Sigmoid colon (tissue), 7 donors: ENCODE data around the gene BMP8B. TPM values are rescaled to one million over a fixed set of nuclear protein-coding genes. Genes with fewer than 3 reads are reported as not detected.

ENCODE experiments used
- DNase-seq: peaks from one replicate; pipeline ENCODE4 v3.0.0-alpha.2; 2019
- H3K27ac ChIP-seq, 4 donors: fragments of 200-600 bp; sonication (generic); one replicate each; pipeline ENCODE4 v1.5.1; 2016 to 2019; ENCODE audit warnings: mild to moderate bottlenecking in 1 of 4
- H3K27me3 ChIP-seq, 3 donors: fragments of 200-600 bp; sonication (generic); one replicate each; pipeline ENCODE4 v1.5.1; 2019; ENCODE audit warnings: mild to moderate bottlenecking in 1 of 3
- H3K36me3 ChIP-seq, 4 donors: fragments of 200-600 bp; sonication (generic); one replicate each; pipeline ENCODE4 v1.5.1; 2016 to 2019
- H3K4me1 ChIP-seq, 4 donors: fragments of 200-600 bp; sonication (generic); one replicate each; pipeline ENCODE4 v1.5.1; 2017 to 2019
- H3K4me3 ChIP-seq, 4 donors: fragments of 200-600 bp; sonication (generic); one replicate each; pipeline ENCODE4 v1.5.1; 2017 to 2019; ENCODE audit warnings: mild to moderate bottlenecking in 2 of 4, moderate library complexity in 1 of 4
- H3K9me3 ChIP-seq, 4 donors: fragments of 200-600 bp in 3 of 4; sonication (generic) in 3 of 4; one replicate each; pipeline versions ENCODE4 v1.5.1 to v1.6.1; 2013 to 2019
- CTCF ChIP-seq, 4 experiments: fragments of 450-650 bp in 3 of 4; fragments of 200-600 bp in 1 of 4; IDR thresholded peaks; one replicate each; pipeline ENCODE4 v1.5.1; 2016 to 2019; ENCODE audit warnings: antibody characterized with exemption in 4 of 4, mild to moderate bottlenecking in 3 of 4, moderate library complexity in 2 of 4
- EP300 ChIP-seq, 4 donors: sonication (generic); formaldehyde crosslinking; IDR thresholded peaks; one replicate each; pipeline ENCODE4 v1.6.1; 2017; ENCODE audit warnings: antibody characterized with exemption in 4 of 4
- POLR2A ChIP-seq, 2 donors: fragments of 450-650 bp; IDR thresholded peaks; one replicate each; pipeline ENCODE4 v1.6.1; 2016; ENCODE audit warnings: antibody characterized with exemption in 2 of 2, mild to moderate bottlenecking in 2 of 2, moderate library complexity in 2 of 2
- POLR2AphosphoS5 ChIP-seq, 4 donors: sonication (generic); formaldehyde crosslinking; IDR thresholded peaks; one replicate each; pipeline ENCODE4 v1.6.1; 2017; ENCODE audit warnings: antibody characterized with exemption in 4 of 4
- WGBS, 2 donors: extraction: QIAGEN DNeasy Blood & Tissue Kit; methylation state at CpG; one replicate each; pipeline ENCODE4 v1.1.7; 2013; 5-methylcytosine and 5-hydroxymethylcytosine counted together
- intact Hi-C: fragments of 100-400 bp; cut with DNase I; formaldehyde crosslinking; loops from one replicate; pipeline ENCODE4 v1.15.1; 2023
- polyA plus RNA-seq, 3 donors: library from polyadenylated mRNA; stranded (reverse); fragments of 200-250 nt; gene quantifications; one replicate each; pipeline ENCODE4 v1.2.3, GENCODE V29; 2013
- total RNA-seq, 4 donors: library from RNA; depleted of rRNA; stranded (reverse); fragments of >200 nt; gene quantifications; one replicate each; pipeline ENCODE4 v1.1.0, GENCODE V29; 2016
- donor health status: healthy with polysubstance abuse.
- donor health status: Bipolar disorder and iron deficiency.
- donor health status: healthy.

Gene BMP8B
- total and polyA plus RNA-seq, 7 donors, result 0.16 to 4.6 (median 2.1) TPM

- no peaks in the 10 kb centered on the region for H3K36me3 ChIP-seq
- intact Hi-C loops, result no loop called here
- no peaks in the 10 kb centered on the region for H3K9me3 ChIP-seq
- no peak overlapping the region for H3K4me3 ChIP-seq
- no peaks in the 10 kb centered on the region for H3K27me3 ChIP-seq
- 46 to 52% methylated on average over 6 of the region's 6 CpGs for WGBS, 2 donors
- H3K4me1 ChIP-seq, result no peaks in the 10 kb centered on the region
- no peak for DNase-seq
- H3K27ac ChIP-seq, result no peak overlapping the region
- TF ChIP-seq POLR2AphosphoS5 (IDR thresholded peaks at IDR 0.05) (no peak), POLR2A (IDR thresholded peaks at IDR 0.05) (no peak), EP300 (IDR thresholded peaks at IDR 0.05) (no peak), CTCF (IDR thresholded peaks at IDR 0.05) (no peak)
These were observed 70.9 kb downstream of the BMP8B start for GRCh38 chr1:39717809-39718208.

- no peak overlapping the region for H3K27ac ChIP-seq
- no peaks in the 10 kb centered on the region for H3K9me3 ChIP-seq
- no peak for DNase-seq
- intact Hi-C loops, result no loop called here
- no peaks in the 10 kb centered on the region for H3K27me3 ChIP-seq
- 92 to 94% methylated on average over 5 of the region's 5 CpGs for WGBS, 2 donors
- no peaks in the 10 kb centered on the region for H3K4me1 ChIP-seq
- H3K36me3 ChIP-seq, result no peaks in the 10 kb centered on the region
- H3K4me3 ChIP-seq, result no peak overlapping the region
- no peak for TF ChIP-seq POLR2AphosphoS5 (IDR thresholded peaks at IDR 0.05)
- no peak for TF ChIP-seq EP300 (IDR thresholded peaks at IDR 0.05)
- TF ChIP-seq CTCF (IDR thresholded peaks at IDR 0.05), result no peak
- TF ChIP-seq POLR2A (IDR thresholded peaks at IDR 0.05), result no peak
These were observed 75.1 kb downstream of the BMP8B start for GRCh38 chr1:39713557-39713956.

- DNase-seq, result no peak
These were observed 76.7 kb downstream of the BMP8B start for GRCh38 chr1:39711966-39712340.

GRCh38 chr1:39711104-39711965 lies 77.3 kb downstream of the BMP8B start:
- no peak for TF ChIP-seq CTCF (IDR thresholded peaks at IDR 0.05)
- TF ChIP-seq POLR2AphosphoS5 (IDR thresholded peaks at IDR 0.05), result no peak
- TF ChIP-seq POLR2A (IDR thresholded peaks at IDR 0.05), result no peak
- no peak for TF ChIP-seq EP300 (IDR thresholded peaks at IDR 0.05)
- Histone ChIP-seq H3K27me3 (no peaks in the 10 kb centered on the region), H3K36me3 (no peaks in the 10 kb centered on the region), H3K27ac (no peak overlapping the region), H3K4me1 (no peaks in the 10 kb centered on the region), H3K9me3 (no peaks in the 10 kb centered on the region), H3K4me3 (no peak overlapping the region)
- 82 to 85% methylated on average over 12 of the region's 12 CpGs for WGBS, 2 donors
- DNase-seq, result no peak
- intact Hi-C loops, result no loop called here

More at GRCh38 chr1:39711966-39712340, 76.7 kb downstream of the BMP8B start:
- no peaks in the 10 kb centered on the region for H3K36me3 ChIP-seq
- TF ChIP-seq EP300 (IDR thresholded peaks at IDR 0.05) (no peak), CTCF (IDR thresholded peaks at IDR 0.05) (no peak), POLR2A (IDR thresholded peaks at IDR 0.05) (no peak), POLR2AphosphoS5 (IDR thresholded peaks at IDR 0.05) (no peak)
- H3K27ac ChIP-seq, result no peak overlapping the region
- intact Hi-C loops, result no loop called here
- no peaks in the 10 kb centered on the region for H3K4me1 ChIP-seq
- H3K27me3 ChIP-seq, result no peaks in the 10 kb centered on the region
- 83 to 86% methylated on average over 6 of the region's 6 CpGs for WGBS, 2 donors
- no peak overlapping the region for H3K4me3 ChIP-seq
- no peaks in the 10 kb centered on the region for H3K9me3 ChIP-seq
